ENCODE results near the gene OLIG3.

The OLIG3 gene

GRCh38 chr6:137494281-137494987 lies at the start of gene OLIG3:
TSS of gene OLIG3 (minus strand) at chr6:137494394. CDS start at chr6:137494170, 224 bp downstream.
- TF ChIP-seq EGR1 (IDR thresholded peaks at IDR 0.05): no peak
- no peak for TF ChIP-seq MAX (IDR thresholded peaks at IDR 0.05)
- no peak for TF ChIP-seq TEAD4 (IDR thresholded peaks at IDR 0.05)
- TF ChIP-seq REST (IDR thresholded peaks at IDR 0.05; ENCODE audit: low read depth): no peak
- no peak for TF ChIP-seq YY1 (IDR thresholded peaks at IDR 0.05; ENCODE audit: low read depth)
- TF ChIP-seq EP300 (IDR thresholded peaks at IDR 0.05; ENCODE audit: borderline replicate concordance): no peak
- no peak for TF ChIP-seq USF1 (IDR thresholded peaks at IDR 0.05)
- no peak for TF ChIP-seq ZBTB7A (IDR thresholded peaks at IDR 0.05; ENCODE audit: low read depth)
- no peak for TF ChIP-seq TAF1 (IDR thresholded peaks at IDR 0.05; ENCODE audit: low read depth)
- TF ChIP-seq TCF12 (IDR thresholded peaks at IDR 0.05; ENCODE audit: low read depth): no peak
- TF ChIP-seq CREB1 (IDR thresholded peaks at IDR 0.05; ENCODE audit: low read depth): no peak
- TF ChIP-seq RAD21 (IDR thresholded peaks at IDR 0.05; ENCODE audit: low read depth): no peak
- TF ChIP-seq NFIC (IDR thresholded peaks at IDR 0.05): no peak
- TF ChIP-seq FOXM1 (IDR thresholded peaks at IDR 0.05; ENCODE audit: borderline replicate concordance, low read depth): no peak
- TF ChIP-seq CEBPB (IDR thresholded peaks at IDR 0.05): no peak

- TF ChIP-seq TEAD4 (IDR thresholded peaks at IDR 0.05) (no peak), MAX (IDR thresholded peaks at IDR 0.05) (no peak), REST (IDR thresholded peaks at IDR 0.05; ENCODE audit: low read depth) (no peak), CEBPB (IDR thresholded peaks at IDR 0.05) (no peak)
Measured at GRCh38 chr6:137543114-137543513, 48.9 kb upstream of the OLIG3 start.

GRCh38 chr6:137542713-137543112 lies 48.5 kb upstream of the OLIG3 start:
- no peak for TF ChIP-seq RAD21 (IDR thresholded peaks at IDR 0.05; ENCODE audit: low read depth)
- TF ChIP-seq TEAD4 (IDR thresholded peaks at IDR 0.05): no peak
- no peak for TF ChIP-seq EP300 (IDR thresholded peaks at IDR 0.05; ENCODE audit: borderline replicate concordance)
- TF ChIP-seq YY1 (IDR thresholded peaks at IDR 0.05; ENCODE audit: low read depth): no peak
- TF ChIP-seq TCF12 (IDR thresholded peaks at IDR 0.05; ENCODE audit: low read depth): no peak
- no peak for TF ChIP-seq ZBTB7A (IDR thresholded peaks at IDR 0.05; ENCODE audit: low read depth)
- TF ChIP-seq NFIC (IDR thresholded peaks at IDR 0.05): no peak

- TF ChIP-seq CREB1 (IDR thresholded peaks at IDR 0.05; ENCODE audit: low read depth): no peak
- TF ChIP-seq NFIC (IDR thresholded peaks at IDR 0.05): no peak
- TF ChIP-seq ZBTB7A (IDR thresholded peaks at IDR 0.05; ENCODE audit: low read depth): no peak
- no peak for TF ChIP-seq RAD21 (IDR thresholded peaks at IDR 0.05; ENCODE audit: low read depth)
- TF ChIP-seq TEAD4 (IDR thresholded peaks at IDR 0.05): no peak
- no peak for TF ChIP-seq TCF12 (IDR thresholded peaks at IDR 0.05; ENCODE audit: low read depth)
- TF ChIP-seq MAX (IDR thresholded peaks at IDR 0.05): no peak
- no peak for TF ChIP-seq TAF1 (IDR thresholded peaks at IDR 0.05; ENCODE audit: low read depth)
- no peak for TF ChIP-seq CEBPB (IDR thresholded peaks at IDR 0.05)
- no peak for TF ChIP-seq YY1 (IDR thresholded peaks at IDR 0.05; ENCODE audit: low read depth)
- no peak for TF ChIP-seq REST (IDR thresholded peaks at IDR 0.05; ENCODE audit: low read depth)
Measured at GRCh38 chr6:137541534-137542063, 47.4 kb upstream of the OLIG3 start.

Measured in Ishikawa (cell line).